Germinal center (tissue), 1 donor: ENCODE results near the gene MMP15.

ENCODE experiments used
- DNase-seq: peaks from one replicate; pipeline ENCODE4 v3.0.0; 2012; ENCODE audit warnings: mixed read lengths, low spot score

MMP15 gene

GRCh38 chr16:58035356-58036170, 10.0 kb downstream of the MMP15 start:
- DNase-seq, result no peak

GRCh38 chr16:58036943-58037342, 11.4 kb downstream of the MMP15 start:
- DNase-seq, result no peak

GRCh38 chr16:58037365-58038057, 12.0 kb downstream of the MMP15 start:
- no peak for DNase-seq

GRCh38 chr16:58038219-58038641, 12.7 kb downstream of the MMP15 start:
- DNase-seq, result no peak

- DNase-seq, result no peak
Measured at GRCh38 chr16:58039829-58040495, 14.4 kb downstream of the MMP15 start.

GRCh38 chr16:58040496-58040846, 14.9 kb downstream of the MMP15 start:
- DNase-seq, result no peak

GRCh38 chr16:58040945-58041627, 15.5 kb downstream of the MMP15 start:
- DNase-seq, result no peak

GRCh38 chr16:58041628-58041955, 16.0 kb downstream of the MMP15 start:
- DNase-seq, result no peak

- no peak for DNase-seq
Measured at GRCh38 chr16:58042001-58042885, 16.7 kb downstream of the MMP15 start.

- DNase-seq, result no peak
Measured at GRCh38 chr16:58042886-58043515, 17.4 kb downstream of the MMP15 start.

- no peak for DNase-seq
Measured at GRCh38 chr16:58043571-58044155, 18.1 kb downstream of the MMP15 start.

- DNase-seq, result no peak
Measured at GRCh38 chr16:58044266-58045019, 18.9 kb downstream of the MMP15 start.

GRCh38 chr16:58045096-58045495, 19.5 kb downstream of the MMP15 start:
- DNase-seq, result no peak

GRCh38 chr16:58046054-58046881, 20.7 kb downstream of the MMP15 start:
- no peak for DNase-seq

GRCh38 chr16:58046936-58047335, 21.4 kb downstream of the MMP15 start:
- DNase-seq, result no peak

GRCh38 chr16:58047557-58048348, 22.2 kb downstream of the MMP15 start:
- DNase-seq, result no peak

GRCh38 chr16:58048494-58049231, 23.1 kb downstream of the MMP15 start:
- DNase-seq, result no peak
